ELR (cell line): Measurements from ENCODE around the gene MMP28.

ENCODE experiments used
- DNase-seq: peaks from one replicate; pipeline ENCODE4 v3.0.0-alpha.2; 2015; ENCODE audit warnings: low read depth

MMP28 gene

DNA sequence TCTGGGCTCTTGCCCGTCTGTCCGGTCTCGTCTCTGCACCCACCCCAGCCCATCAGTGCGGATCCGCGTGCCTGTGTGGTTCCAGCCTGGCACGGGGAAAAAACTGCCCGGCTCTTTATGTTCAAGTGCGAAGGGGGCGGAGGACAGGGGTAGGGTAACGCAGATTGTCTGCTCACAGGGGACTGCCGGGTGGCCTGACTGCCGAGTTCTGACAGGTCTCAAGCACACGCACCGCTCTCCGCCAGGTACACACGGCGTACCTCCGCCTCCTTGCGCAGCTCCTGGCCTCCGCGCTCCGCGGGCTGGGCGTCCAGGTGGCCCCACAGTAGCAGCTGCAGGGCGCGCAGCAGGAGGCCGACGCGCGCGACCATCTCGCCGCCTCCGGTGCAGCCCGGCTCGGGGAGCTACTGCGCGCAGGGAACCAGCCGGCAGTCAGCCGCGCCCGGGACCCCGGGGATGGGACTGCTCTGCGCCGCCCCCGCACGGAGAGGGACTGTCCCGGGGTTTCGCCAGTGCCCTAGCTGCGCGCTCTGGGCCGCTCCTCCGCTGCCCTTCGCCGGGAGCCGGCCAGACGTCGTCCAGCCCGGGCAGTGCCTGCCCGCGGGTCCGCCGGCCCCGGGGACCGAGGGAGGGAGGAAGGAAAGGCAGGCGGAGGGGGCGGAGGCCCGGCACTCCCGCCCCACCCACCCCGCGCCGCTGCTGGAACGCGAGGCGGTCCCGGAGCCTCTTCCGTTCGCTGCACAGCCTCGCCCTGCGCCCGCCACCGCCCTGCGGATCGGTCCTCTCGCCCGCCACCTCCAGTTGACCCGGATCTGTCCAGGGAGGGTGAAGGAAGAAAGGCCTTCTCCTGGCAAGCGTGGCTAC lies at the start of gene MMP28:
Gene MMP28, minus strand, starts transcription at position 635 of the 864 bp plus-strand sequence. Its CDS starts 264 bp downstream, at position 371.
- DNase-seq = peak; percentile 49

DNA sequence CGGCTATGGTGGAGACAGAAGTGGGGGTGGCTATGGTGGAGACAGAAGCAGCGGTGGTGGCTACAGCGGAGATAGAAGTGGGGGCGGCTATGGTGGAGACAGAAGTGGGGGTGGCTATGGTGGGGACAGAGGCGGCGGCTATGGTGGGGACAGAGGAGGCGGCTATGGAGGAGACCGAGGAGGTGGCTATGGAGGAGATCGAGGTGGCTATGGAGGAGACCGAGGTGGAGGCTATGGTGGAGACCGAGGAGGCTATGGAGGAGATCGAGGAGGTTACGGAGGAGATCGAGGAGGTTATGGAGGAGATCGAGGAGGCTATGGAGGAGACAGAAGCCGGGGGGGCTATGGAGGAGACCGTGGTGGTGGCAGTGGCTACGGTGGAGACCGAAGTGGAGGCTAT lies 49.1 kb upstream of the MMP28 start:
- DNase-seq = no peak

DNA sequence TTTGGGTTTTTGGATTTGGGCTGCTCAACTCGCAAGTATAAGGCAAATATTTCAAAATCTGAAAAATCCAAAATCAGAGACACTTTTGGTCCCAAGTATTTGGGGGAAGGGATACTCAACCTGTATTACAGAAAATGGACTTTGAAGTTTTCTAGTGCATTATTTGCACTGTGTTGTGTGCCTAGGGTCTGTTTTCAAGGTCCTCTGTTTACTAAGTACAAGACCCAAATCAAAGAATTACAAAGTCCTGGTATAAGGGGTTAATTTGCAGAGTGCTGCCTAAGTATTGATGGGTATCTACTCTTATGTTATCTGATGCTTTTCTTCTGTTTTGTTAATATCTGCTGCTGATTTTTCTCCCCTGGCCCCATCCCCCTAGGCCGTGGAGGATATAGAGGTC lies 48.3 kb upstream of the MMP28 start:
- no peak for DNase-seq

- DNase-seq = no peak
These were observed 46.8 kb upstream of the MMP28 start for GRCh38 chr17:35842239-35842638.

DNA sequence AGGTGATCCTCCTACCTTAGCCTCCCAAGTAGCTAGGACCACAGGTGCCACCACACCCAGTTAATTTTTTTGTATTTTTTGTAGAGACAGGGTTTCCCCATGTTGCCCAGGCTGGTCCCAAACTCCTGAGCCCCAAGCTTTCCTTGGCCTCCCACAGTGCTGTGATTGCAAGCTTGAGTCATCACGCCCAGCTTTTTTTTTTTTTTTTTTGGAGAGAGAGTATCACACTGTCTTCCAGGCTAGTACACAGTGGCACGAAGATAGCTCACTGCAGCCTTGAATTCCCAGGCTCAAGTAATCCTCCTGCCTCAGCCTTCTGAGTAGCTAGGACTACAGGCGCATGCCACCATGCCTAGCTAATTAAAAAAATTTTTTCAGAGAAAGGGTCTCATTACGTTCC lies 46.1 kb upstream of the MMP28 start:
- DNase-seq = peak; percentile 39

GRCh38 chr17:35841101-35841500 lies 45.7 kb upstream of the MMP28 start:
- no peak for DNase-seq

GRCh38 chr17:35825206-35825605 lies 29.8 kb upstream of the MMP28 start:
- no peak for DNase-seq

DNA sequence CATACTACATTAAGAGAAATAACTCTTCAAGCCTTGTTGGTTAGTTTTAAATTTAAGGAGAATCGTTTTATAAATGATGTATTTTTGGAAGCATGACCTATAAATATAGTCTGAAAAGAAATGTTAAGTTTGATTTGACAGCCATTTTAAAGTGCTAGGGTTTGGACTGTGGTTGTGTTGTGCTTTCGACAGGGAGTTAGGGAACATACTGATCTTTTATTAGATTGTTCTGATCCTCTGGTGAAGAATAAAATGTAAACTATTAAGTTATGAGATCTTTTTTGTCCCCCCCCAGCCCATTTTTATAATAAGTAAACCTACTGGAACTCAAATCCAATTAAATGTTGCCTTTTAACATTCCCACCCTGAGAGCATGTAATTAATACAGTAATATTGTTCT lies 25.9 kb upstream of the MMP28 start:
- no peak for DNase-seq

- no peak for DNase-seq
These were observed 24.0 kb upstream of the MMP28 start for GRCh38 chr17:35819455-35819854.

DNA sequence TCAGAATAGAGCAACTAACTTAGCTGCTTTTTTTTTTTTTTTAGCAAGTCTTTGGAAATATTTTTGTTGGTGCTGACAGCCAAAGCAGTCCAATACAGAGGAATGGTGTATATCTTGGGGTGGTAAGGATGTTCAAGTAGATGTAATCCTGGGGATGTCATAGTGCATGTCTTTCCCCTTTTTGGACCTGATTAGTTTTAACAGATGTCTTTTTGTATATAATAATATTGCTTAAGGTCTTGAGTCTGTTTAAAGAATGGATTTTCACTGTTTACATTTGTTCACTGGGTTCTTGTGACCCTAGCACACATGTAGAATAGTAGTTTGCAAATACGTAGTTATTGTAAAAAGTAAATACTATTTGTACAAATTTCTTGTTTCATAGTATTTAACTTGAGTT lies 21.8 kb upstream of the MMP28 start:
- DNase-seq = no peak

DNA sequence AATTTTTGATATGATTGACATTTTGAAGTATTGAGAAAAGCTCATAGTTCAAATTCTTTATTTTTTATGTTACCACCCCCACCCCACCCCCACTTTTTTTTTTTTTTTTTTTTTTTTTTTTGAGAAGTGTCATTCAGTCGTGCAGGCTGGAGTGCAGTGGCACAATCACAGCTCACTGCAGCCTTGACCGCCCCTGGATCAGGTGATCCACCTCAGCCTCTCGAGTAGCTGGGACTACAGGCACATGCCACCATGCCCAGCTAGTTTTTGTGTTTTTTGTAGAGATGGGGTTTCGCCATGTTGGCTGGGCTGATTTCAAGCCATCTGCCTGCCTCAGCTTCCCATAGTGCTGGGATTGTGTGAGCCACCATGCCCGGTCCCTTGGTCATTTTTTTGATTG lies 21.3 kb upstream of the MMP28 start:
- DNase-seq = no peak

DNA sequence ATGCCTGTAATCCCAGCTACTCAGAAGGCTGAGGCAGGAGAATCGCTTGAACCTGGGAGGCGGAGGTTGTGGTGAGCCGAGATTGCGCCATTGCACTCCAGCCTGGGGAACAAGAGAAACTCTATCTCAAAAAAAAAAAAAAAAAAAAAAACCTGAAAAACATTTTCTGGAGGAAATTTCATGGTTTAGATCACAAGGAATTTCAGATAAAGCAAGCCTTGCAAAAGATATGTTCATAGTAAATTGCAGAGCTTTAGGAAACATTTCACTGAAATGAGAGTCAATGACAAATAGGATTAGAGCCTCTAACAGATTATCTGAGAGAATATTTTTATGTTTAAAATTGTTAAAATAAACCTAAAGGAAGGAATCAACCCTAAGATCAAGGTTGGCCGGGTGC lies 17.0 kb upstream of the MMP28 start:
- DNase-seq = no peak

DNA sequence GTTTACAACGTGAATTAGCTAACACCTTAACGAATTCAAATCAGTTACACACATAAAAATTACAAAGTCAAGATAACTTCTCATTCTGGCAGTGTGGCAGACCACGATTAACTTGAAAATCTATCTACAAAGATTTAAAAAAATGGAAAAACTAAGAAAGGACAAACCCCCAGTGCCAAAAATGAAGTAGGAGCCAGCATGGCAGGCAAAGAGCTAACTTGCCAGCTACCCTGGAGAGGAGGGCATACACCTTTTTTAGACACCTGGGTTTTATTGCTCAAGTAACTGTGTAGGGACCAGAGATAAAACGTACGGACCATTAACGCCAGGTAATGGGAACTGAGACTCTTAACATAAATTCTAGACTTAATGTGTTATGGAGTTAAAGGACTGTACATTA lies 16.3 kb upstream of the MMP28 start:
- DNase-seq = no peak

GRCh38 chr17:35809855-35810461 lies 14.5 kb upstream of the MMP28 start:
- peak; percentile 65 for DNase-seq

DNA sequence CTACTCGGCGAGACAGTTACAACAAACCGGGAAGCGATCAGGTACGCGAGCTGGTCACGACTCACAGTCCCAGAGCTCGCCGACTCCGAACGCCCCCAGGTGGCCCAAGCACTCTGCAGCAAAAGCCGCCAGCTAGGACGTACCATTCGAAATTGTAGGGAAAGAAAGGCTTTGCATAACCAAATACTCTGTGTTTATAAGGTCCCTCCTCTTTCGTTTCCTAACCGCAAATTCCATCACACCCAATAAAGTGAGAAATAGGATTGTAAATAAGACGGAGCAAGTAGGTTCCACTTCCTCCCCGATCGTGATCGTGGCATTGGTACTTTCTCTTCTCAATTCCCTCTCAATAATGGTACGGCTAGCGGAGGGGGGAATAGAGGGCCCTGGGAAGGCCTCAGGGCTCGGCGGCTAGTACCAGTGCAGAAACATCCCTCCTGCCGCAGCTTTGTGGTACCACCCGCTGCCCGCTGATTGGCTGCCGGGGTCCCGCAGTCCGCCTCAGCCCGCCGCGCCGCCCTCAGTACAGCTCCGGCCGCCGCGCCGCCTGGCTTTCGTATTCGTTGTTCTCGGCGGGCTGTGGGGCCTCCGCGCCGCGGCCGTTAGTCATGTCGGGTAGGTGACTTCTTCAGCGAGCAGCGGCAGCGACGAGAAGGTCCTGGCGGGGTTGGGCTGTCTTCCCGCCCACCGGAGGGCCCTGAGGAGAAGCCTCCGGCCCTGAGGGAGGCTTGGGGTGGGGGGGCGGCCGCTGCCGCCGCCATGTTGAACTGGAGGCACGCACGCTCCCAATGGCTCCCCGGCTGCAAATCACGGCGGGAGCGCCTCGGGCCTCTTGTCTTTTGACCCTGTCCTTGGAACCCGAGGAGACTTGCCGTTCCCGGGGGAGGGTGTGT lies 13.8 kb upstream of the MMP28 start, which contains the start of gene TAF15:
Gene TAF15, plus strand, starts transcription at position 523 of the 893 bp plus-strand sequence. Its CDS starts 86 bp downstream, at position 609.
- DNase-seq = peak; percentile 99

- DNase-seq = peak; percentile 36
These were observed 13.0 kb upstream of the MMP28 start for GRCh38 chr17:35808240-35808961.

GRCh38 chr17:35807371-35808144 lies 12.1 kb upstream of the MMP28 start:
- DNase-seq = peak; percentile 82

GRCh38 chr17:35804658-35805192 lies 9.3 kb upstream of the MMP28 start:
- peak; percentile 94 for DNase-seq

DNA sequence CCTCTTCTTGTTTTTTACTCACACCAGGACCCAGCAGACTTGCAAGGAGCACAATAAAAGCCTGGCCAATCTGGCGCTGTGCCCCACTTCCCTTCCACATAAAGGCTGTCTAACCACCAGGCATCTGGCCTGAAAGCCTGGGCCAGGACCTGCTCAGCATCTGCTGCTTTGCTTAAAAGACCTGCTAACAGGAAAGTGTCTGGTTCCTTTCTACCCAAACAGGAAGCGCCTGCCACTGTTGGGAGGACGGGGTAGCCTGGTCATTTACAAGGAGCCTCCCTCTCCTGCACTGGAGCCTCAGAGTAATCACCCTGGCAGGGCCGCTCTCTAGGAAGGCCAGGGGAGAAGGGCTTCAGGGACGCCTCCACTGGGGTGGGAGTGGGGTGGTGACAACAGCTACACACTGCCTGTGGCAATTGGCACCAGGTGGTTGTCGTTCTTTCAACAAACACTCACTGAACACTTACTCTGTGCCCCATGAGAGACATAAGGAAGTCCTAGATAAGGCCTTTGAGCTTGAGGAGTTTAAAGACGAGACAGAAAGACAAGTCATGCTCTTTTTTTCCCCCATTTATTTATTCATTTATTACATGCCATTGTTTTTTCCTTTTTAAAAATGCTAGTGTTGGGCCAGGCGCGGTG lies 6.3 kb upstream of the MMP28 start:
- no peak for DNase-seq

GRCh38 chr17:35799942-35800341 lies 4.5 kb upstream of the MMP28 start:
- DNase-seq = no peak
